Lower leg skin (tissue), 4 donors: ENCODE measurements around the gene HS6ST1. TPM values are rescaled to one million over a fixed set of nuclear protein-coding genes. Genes with fewer than 3 reads are reported as not detected.

Experiments used
- DNase-seq, 2 donors: peaks; one replicate each; pipeline ENCODE4 v3.0.0-alpha.2; 2019; ENCODE audit warnings: low spot score in 2 of 2
- H3K4me3 ChIP-seq: fragments of 200-600 bp; sonication (generic); 2 replicates; pipeline ENCODE4 v1.5.1; 2017; ENCODE audit warnings: mild to moderate bottlenecking, low read depth; ENCODE audit not compliant: poor library complexity, severe bottlenecking
- POLR2A ChIP-seq, 2 donors: fragments of 450-650 bp; IDR thresholded peaks; one replicate each; pipeline ENCODE4 v1.6.1; 2016 to 2017; ENCODE audit warnings: antibody characterized with exemption in 2 of 2, mild to moderate bottlenecking in 1 of 2, moderate library complexity in 1 of 2
- WGBS, 2 donors: methylation state at CpG; one replicate each; pipeline ENCODE4 v1.1.5; 2018; 5-methylcytosine and 5-hydroxymethylcytosine counted together
- intact Hi-C: fragments of 100-400 bp; cut with DNase I; formaldehyde crosslinking; loops from one replicate; pipeline ENCODE4 v1.15.0; 2023; ENCODE audit warnings: low total_unique reads
- total RNA-seq, 4 donors: library from RNA; depleted of rRNA; stranded (reverse); fragments of >200 nt; gene quantifications; one replicate each; pipeline ENCODE4 v1.1.0, GENCODE V29; 2016
- TF ChIP-seq, protein P1 (sequence below), 3 donors: fragments of 450-650 bp; IDR thresholded peaks; one replicate each; pipeline ENCODE4 v1.5.1; 2016; ENCODE audit warnings: antibody characterized with exemption in 3 of 3, mild to moderate bottlenecking in 3 of 3, moderate library complexity in 2 of 3

Gene HS6ST1
- total RNA-seq, 4 donors from 2014 or later: 50.2 to 88.9 (median 69.3) TPM

- 90 to 91% methylated on average over 2 of the region's 2 CpGs for WGBS, 2 donors
- TF ChIP-seq, protein P1, sequence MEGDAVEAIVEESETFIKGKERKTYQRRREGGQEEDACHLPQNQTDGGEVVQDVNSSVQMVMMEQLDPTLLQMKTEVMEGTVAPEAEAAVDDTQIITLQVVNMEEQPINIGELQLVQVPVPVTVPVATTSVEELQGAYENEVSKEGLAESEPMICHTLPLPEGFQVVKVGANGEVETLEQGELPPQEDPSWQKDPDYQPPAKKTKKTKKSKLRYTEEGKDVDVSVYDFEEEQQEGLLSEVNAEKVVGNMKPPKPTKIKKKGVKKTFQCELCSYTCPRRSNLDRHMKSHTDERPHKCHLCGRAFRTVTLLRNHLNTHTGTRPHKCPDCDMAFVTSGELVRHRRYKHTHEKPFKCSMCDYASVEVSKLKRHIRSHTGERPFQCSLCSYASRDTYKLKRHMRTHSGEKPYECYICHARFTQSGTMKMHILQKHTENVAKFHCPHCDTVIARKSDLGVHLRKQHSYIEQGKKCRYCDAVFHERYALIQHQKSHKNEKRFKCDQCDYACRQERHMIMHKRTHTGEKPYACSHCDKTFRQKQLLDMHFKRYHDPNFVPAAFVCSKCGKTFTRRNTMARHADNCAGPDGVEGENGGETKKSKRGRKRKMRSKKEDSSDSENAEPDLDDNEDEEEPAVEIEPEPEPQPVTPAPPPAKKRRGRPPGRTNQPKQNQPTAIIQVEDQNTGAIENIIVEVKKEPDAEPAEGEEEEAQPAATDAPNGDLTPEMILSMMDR (IDR thresholded peaks at IDR 0.05): no peak
- no peak for TF ChIP-seq POLR2A (IDR thresholded peaks at IDR 0.05)
- intact Hi-C loops: no loop called here
- H3K4me3 ChIP-seq: no peak overlapping the region
- peak in 1 of 2 donors; percentile 31 for DNase-seq
Measured at GRCh38 chr2:128237081-128237534, 81.6 kb downstream of the HS6ST1 start.

DNA sequence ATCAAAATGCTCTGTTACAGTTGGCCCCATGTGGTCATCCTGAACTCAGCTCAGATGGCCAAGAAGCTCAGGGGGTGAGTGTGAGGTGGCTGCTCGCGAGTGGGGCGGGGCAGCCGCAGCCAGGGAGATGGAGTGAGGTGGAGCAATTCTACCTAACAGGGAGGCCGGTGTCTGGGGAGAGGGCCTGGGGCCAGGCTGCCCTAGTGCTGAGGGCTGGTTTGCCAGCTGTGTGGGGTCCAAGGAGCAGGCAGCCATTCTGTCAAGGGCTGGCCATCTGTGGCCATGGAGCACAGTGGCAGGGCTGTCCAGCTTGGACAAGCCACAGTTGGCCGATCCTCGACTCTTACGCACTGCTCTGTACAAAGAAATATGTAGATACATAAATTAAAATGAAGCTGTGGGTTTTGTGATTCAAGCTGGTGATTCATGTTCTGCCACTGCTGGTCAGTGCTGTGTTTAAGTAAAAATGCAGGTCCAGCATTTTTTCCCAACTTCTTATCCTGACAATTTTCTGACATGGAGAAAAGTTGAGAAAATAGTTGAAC, 82.1 kb downstream of the HS6ST1 start:
- peak in 1 of 2 donors; percentile 72 for DNase-seq
- intact Hi-C loops: no loop called here
- WGBS, 2 donors: 91 to 95% methylated on average over 8 of the region's 8 CpGs
- no peak overlapping the region for H3K4me3 ChIP-seq
- TF ChIP-seq, protein P1 (IDR thresholded peaks at IDR 0.05): no peak
- TF ChIP-seq POLR2A (IDR thresholded peaks at IDR 0.05): no peak

- 91 to 93% methylated on average over 8 of the region's 8 CpGs for WGBS, 2 donors
- peak in 1 of 2 donors; percentile 66 for DNase-seq
- intact Hi-C loops: no loop called here
- TF ChIP-seq POLR2A (IDR thresholded peaks at IDR 0.05): no peak
- H3K4me3 ChIP-seq: no peak overlapping the region
Measured at GRCh38 chr2:128235581-128235980, 83.1 kb downstream of the HS6ST1 start.

GRCh38 chr2:128234613-128235012, 84.1 kb downstream of the HS6ST1 start:
- DNase-seq: peak in 1 of 2 donors; percentile 72
- WGBS, 2 donors: 76 to 78% methylated on average over 5 of the region's 5 CpGs
- intact Hi-C loops: no loop called here
- H3K4me3 ChIP-seq: no peak overlapping the region
- TF ChIP-seq, protein P1 (IDR thresholded peaks at IDR 0.05): no peak
- TF ChIP-seq POLR2A (IDR thresholded peaks at IDR 0.05): no peak

- intact Hi-C loops: no loop called here
- WGBS, 2 donors: 45% methylated on average over 11 of the region's 11 CpGs
- TF ChIP-seq, protein P1 (IDR thresholded peaks at IDR 0.05): no peak
- no peak for TF ChIP-seq POLR2A (IDR thresholded peaks at IDR 0.05)
- peak in 1 of 2 donors; percentile 66 for DNase-seq
- no peak overlapping the region for H3K4me3 ChIP-seq
Measured at GRCh38 chr2:128233790-128234395, 84.8 kb downstream of the HS6ST1 start.

DNA sequence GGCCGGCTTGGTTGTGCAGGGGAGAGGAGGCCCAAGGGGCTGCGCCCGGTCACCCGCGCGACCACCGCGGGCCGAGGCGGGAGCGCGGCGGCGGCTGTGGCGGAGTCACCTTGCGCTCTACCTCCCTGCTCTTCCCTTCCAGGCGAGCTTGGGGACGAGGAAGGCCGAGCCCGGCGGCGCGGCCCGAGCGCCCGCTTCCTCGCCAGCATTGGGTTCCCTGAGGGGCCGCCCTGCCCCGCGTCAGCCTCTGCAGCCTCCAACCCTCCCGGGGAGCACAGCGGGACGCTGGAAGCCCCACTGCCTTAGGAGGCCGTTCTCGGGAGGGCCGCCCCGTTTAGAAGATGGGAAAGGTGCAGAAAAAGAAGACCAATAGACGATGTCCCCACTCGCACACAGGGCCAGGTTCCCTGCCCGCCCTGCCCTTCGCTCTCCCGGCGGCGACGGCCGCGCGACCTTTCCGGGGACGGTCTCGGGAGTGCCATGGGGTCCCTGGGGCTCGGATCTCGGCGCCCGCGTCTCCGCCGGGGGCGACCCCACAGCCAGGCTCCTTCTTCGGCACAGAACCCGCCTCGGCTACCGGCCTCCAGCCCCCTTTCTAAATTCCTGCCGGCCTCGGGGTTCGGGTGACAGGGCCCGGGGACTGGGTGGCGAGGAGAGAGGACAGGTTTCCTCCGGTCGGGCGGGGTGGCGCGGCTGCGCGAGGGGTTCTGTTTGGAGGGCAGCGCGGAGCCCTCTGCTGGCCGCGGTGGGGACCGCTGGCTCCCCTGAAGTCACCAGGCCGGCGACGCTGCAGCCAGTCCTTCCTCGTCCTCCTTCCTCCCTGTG, 85.5 kb downstream of the HS6ST1 start:
- H3K4me3 ChIP-seq: peak overlapping the region; percentile 36
- intact Hi-C loops: no loop called here
- DNase-seq: peak; percentile 68 to 96
- TF ChIP-seq POLR2A (IDR thresholded peaks at IDR 0.05): no peak
- TF ChIP-seq, protein P1 (IDR thresholded peaks at IDR 0.05): peak in 1 of 3 donors; percentile 38
- 0 to 1% methylated on average over 38 to 49 of the region's 84 CpGs for WGBS, 2 donors
